ENCODE data around the gene MOV10L1. TPM values are rescaled to one million over a fixed set of nuclear protein-coding genes. Genes with fewer than 3 reads are reported as not detected.

Gene MOV10L1
- total and polyA plus RNA-seq, 2 donors (not counting 3 experiments of a cell fraction or from before 2014, with no cell fraction given) = 27.6 to 37.6 TPM

- dilution Hi-C loops (cut with MboI; ENCODE audit: extremely low pct_ligation_motif_present, low sequenced_read_pairs) (no loop called here), intact Hi-C loops (cut with micrococcal nuclease) (loop anchor here (5.0 kb wide), 1 partner anchor 78 kb away; no protein-coding TSS in a partner anchor)
- Histone ChIP-seq H3K36me3 (ENCODE audit: control insufficient read depth in 2 of 2, extremely low read depth in 1 of 2, insufficient read depth in 2 of 2, low read length in 2 of 2) (peaks cover 8% of the 10 kb centered on the region in 2 experiments), H3K79me2 (ENCODE audit: control insufficient read depth, insufficient read depth, low read length) (peaks cover 71% of the 10 kb centered on the region), H3K27me3 (ENCODE audit: control insufficient read depth in 2 of 2, insufficient read depth in 2 of 2, low read length in 2 of 2) (no peaks in the 10 kb centered on the region), H3K9me1 (replicated peaks; ENCODE audit: control insufficient read depth, extremely low read depth, insufficient read depth, low read length) (no peaks in the 10 kb centered on the region), H2AFZ (ENCODE audit: low read depth, low read length) (no peak overlapping the region), H3K9ac (replicated peaks; ENCODE audit: extremely low read depth, insufficient read depth, low read length) (peak overlapping the region; percentile 30), H3K4me1 (ENCODE audit: control insufficient read depth, extremely low read depth, insufficient read depth, low read length) (peaks cover 28% of the 10 kb centered on the region), H4K20me1 (replicated peaks; ENCODE audit: control insufficient read depth, extremely low read depth, insufficient read depth, low read length) (no peaks in the 10 kb centered on the region), H3K9me3 (replicated peaks; ENCODE audit: control insufficient read depth, insufficient read depth, low read length) (no peaks in the 10 kb centered on the region), H3K27ac (ENCODE audit: insufficient read depth, low read depth, low read length) (peak overlapping the region; percentile 19), H3K4me3 (replicated peaks in 1 of 3; ENCODE audit: insufficient read depth in 1 of 3, low read depth in 1 of 3, low read length in 3 of 3) (peak overlapping the region in 1 of 3 experiments; percentile 20), H3K4me2 (ENCODE audit: insufficient read depth, low read length) (peak overlapping the region; percentile 64)
- peak; percentile 76 for FAIRE-seq
- peak; percentile 46 for DNase-seq (ENCODE audit: low read depth, low spot score)
- TF ChIP-seq JUN (IDR thresholded peaks at IDR 0.05; ENCODE audit: borderline replicate concordance, insufficient read depth, insufficient read length, low read depth) (no peak), EZH2 (IDR thresholded peaks at IDR 0.05; ENCODE audit: borderline replicate concordance, low read depth, low read length, severe bottlenecking) (no peak), POLR2A (IDR thresholded peaks at IDR 0.05; ENCODE audit: low read depth, low read length) (no peak), FOS (IDR thresholded peaks at IDR 0.05; ENCODE audit: borderline replicate concordance, insufficient read depth, low read length) (no peak), MYC (IDR thresholded peaks at IDR 0.05; ENCODE audit: low read depth, low read length) (no peak)
- TF ChIP-seq, protein P1, sequence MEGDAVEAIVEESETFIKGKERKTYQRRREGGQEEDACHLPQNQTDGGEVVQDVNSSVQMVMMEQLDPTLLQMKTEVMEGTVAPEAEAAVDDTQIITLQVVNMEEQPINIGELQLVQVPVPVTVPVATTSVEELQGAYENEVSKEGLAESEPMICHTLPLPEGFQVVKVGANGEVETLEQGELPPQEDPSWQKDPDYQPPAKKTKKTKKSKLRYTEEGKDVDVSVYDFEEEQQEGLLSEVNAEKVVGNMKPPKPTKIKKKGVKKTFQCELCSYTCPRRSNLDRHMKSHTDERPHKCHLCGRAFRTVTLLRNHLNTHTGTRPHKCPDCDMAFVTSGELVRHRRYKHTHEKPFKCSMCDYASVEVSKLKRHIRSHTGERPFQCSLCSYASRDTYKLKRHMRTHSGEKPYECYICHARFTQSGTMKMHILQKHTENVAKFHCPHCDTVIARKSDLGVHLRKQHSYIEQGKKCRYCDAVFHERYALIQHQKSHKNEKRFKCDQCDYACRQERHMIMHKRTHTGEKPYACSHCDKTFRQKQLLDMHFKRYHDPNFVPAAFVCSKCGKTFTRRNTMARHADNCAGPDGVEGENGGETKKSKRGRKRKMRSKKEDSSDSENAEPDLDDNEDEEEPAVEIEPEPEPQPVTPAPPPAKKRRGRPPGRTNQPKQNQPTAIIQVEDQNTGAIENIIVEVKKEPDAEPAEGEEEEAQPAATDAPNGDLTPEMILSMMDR (IDR thresholded peaks at IDR 0.05; ENCODE audit: extremely low read depth in 1 of 2, insufficient read depth in 1 of 2, low read depth in 1 of 2, low read length in 2 of 2) = peak; percentile 21 to 48
- BruUV-seq (replicated peaks) = no TSS peak
- CTCF ChIA-PET = interaction anchor here (0.7 to 2.2 kb wide), 7 partner anchors 9 to 423 kb away, joined by 3 to 19 read pairs (median 3); no protein-coding TSS in a partner anchor
- POLR2A ChIA-PET = interaction anchor here (0.7 kb wide), 1 partner anchor 41 kb away, joined by 3 read pairs; no protein-coding TSS in a partner anchor
Measured at GRCh38 chr22:50190182-50190940, 100.6 kb downstream of the MOV10L1 start.

Measured in endothelial cell of umbilical vein (primary cell).